HepG2 (cell line): ENCODE measurements around the gene TRPV2. TPM values are rescaled to one million over a fixed set of nuclear protein-coding genes. Genes with fewer than 3 reads are reported as not detected.

Experiments
- ATF1 ChIP-seq: IDR thresholded peaks from 2 replicates; pipeline ENCODE4 v1.6.1; 2016; ENCODE audit warnings: mild to moderate bottlenecking, control low read depth
- BRF2 ChIP-seq: sonication (generic); formaldehyde crosslinking; IDR thresholded peaks from 2 replicates; pipeline ENCODE4 v1.8.1; 2022; ENCODE audit warnings: mild to moderate bottlenecking, missing genetic modification reagents
- DBP ChIP-seq: sonication (generic); formaldehyde crosslinking; IDR thresholded peaks from 2 replicates; pipeline ENCODE4 v1.4.0; 2020; ENCODE audit warnings: missing genetic modification reagents; ENCODE audit errors: not compliant biosample characterization
- FLYWCH1 ChIP-seq: sonication (generic); formaldehyde crosslinking; IDR thresholded peaks from 2 replicates; pipeline ENCODE4 v1.8.1; 2023; ENCODE audit warnings: mild to moderate bottlenecking, missing genetic modification reagents
- HNRNPH1 ChIP-seq: fragments of 200-400 bp; formaldehyde crosslinking; optimal IDR thresholded peaks from 2 replicates; pipeline ENCODE3; 2017; ENCODE audit warnings: mild to moderate bottlenecking, low read depth, low read length
- KDM6A ChIP-seq: IDR thresholded peaks from 2 replicates; pipeline ENCODE4 v1.6.1; 2016; ENCODE audit warnings: low read depth
- MIER2 ChIP-seq: IDR thresholded peaks from 2 replicates; pipeline ENCODE4 v1.6.1; 2016; ENCODE audit warnings: missing biosample characterization, missing genetic modification reagents
- MLLT10 ChIP-seq: sonication (generic); formaldehyde crosslinking; IDR thresholded peaks from 2 replicates; pipeline ENCODE4 v1.4.0; 2020; ENCODE audit warnings: missing genetic modification reagents
- NFIC ChIP-seq: IDR thresholded peaks from 2 replicates; pipeline ENCODE4 v1.6.1; 2012; ENCODE audit warnings: mild to moderate bottlenecking, low read length, inconsistent platforms
- REST ChIP-seq, 2 experiments: IDR thresholded peaks; 2 replicates each; pipeline ENCODE4 v1.6.1; 2011 to 2012; ENCODE audit warnings: low read length in 2 of 2, borderline replicate concordance in 1 of 2, low read depth in 1 of 2, mild to moderate bottlenecking in 1 of 2, moderate library complexity in 1 of 2
- ZMYM4 ChIP-seq: sonication (generic); formaldehyde crosslinking; IDR thresholded peaks from 2 replicates; pipeline ENCODE4 v1.8.1; 2023; ENCODE audit warnings: mild to moderate bottlenecking, missing genetic modification reagents
- ZNF10 ChIP-seq: sonication (generic); formaldehyde crosslinking; IDR thresholded peaks from 2 replicates; pipeline ENCODE4 v1.4.0; 2020; ENCODE audit warnings: mild to moderate bottlenecking, low read depth, missing genetic modification reagents, borderline replicate concordance
- ZNF12 ChIP-seq: sonication (generic); formaldehyde crosslinking; IDR thresholded peaks from 2 replicates; pipeline ENCODE4 v1.5.0; 2020; ENCODE audit warnings: missing genetic modification reagents
- ZNF230 ChIP-seq: sonication (generic); formaldehyde crosslinking; IDR thresholded peaks from 2 replicates; pipeline ENCODE4 v1.4.0; 2020; ENCODE audit warnings: mild to moderate bottlenecking, missing genetic modification reagents
- ZNF253 ChIP-seq: sonication (generic); formaldehyde crosslinking; IDR thresholded peaks from 2 replicates; pipeline ENCODE4 v1.8.0; 2022; ENCODE audit warnings: mild to moderate bottlenecking, missing genetic modification reagents, borderline replicate concordance
- ZNF30 ChIP-seq: sonication (generic); formaldehyde crosslinking; IDR thresholded peaks from 2 replicates; pipeline ENCODE4 v1.5.0; 2020; ENCODE audit warnings: mild to moderate bottlenecking, missing genetic modification reagents
- ZNF335 ChIP-seq: sonication (generic); formaldehyde crosslinking; IDR thresholded peaks from 2 replicates; pipeline ENCODE4 v1.4.0; 2020; ENCODE audit warnings: missing genetic modification reagents
- ZNF556 ChIP-seq: sonication (generic); formaldehyde crosslinking; IDR thresholded peaks from 2 replicates; pipeline ENCODE4 v1.4.0; 2020; ENCODE audit warnings: mild to moderate bottlenecking, missing genetic modification reagents, borderline replicate concordance
- ZZZ3 ChIP-seq: sonication (generic); formaldehyde crosslinking; IDR thresholded peaks from 2 replicates; pipeline ENCODE4 v1.4.0; 2020; ENCODE audit warnings: missing genetic modification reagents, mild to moderate bottlenecking, borderline replicate concordance
- polyA plus RNA-seq, 8 experiments: library from polyadenylated mRNA; depleted of rRNA in 3 of 8; stranded (reverse) in 7 of 8; unstranded in 1 of 8; fragments of >200 nt; fragmentation: Illumina TruSeq in 4 of 8; extraction: Trizol in 4 of 8; gene quantifications; 2 replicates each; pipeline versions ENCODE4 v1.2.1 to v1.2.3, GENCODE V29; 2011 to 2016; ENCODE audit warnings: low read depth in 4 of 8, missing spikeins in 1 of 8, mixed read lengths in 1 of 8; ENCODE audit not compliant: insufficient read depth in 1 of 8
- total RNA-seq, 5 experiments: library from RNA; depleted of rRNA; stranded (reverse); fragments of >200 nt; fragmentation: Illumina TruSeq; extraction: Trizol; gene quantifications; 2 replicates each; pipeline ENCODE4 v1.2.3, GENCODE V29; 2016; ENCODE audit warnings: low read depth in 1 of 5
- TF ChIP-seq, protein P1 (sequence below): sonication (generic); formaldehyde crosslinking; IDR thresholded peaks from 2 replicates; pipeline ENCODE4 v1.8.1; 2023; ENCODE audit warnings: mild to moderate bottlenecking, missing genetic modification reagents, borderline replicate concordance

TRPV2 gene
- total and polyA plus RNA-seq, 2 of the 13 experiments (the other 11 are each of a cell fraction or from before 2014, with no cell fraction given): 13.6 to 21.3 TPM

- no peak for TF ChIP-seq NFIC
- no peak for TF ChIP-seq ZNF335
- no peak for TF ChIP-seq ZZZ3 (CRISPR knock-in tag)
- TF ChIP-seq ZNF30 (CRISPR knock-in tag): 0 out of 2 replicates have a peak, but pooled peaks have one; percentile 78
- peak; percentile 75 for TF ChIP-seq ZMYM4 (CRISPR knock-in tag)
- TF ChIP-seq ZNF556: peak; percentile 31; the same call in 1 of the 2 replicates
- TF ChIP-seq HNRNPH1: no peak
- TF ChIP-seq ATF1: no peak
- 0 out of 2 replicates have a peak, but pooled peaks have one; percentile 61 for TF ChIP-seq ZNF230 (CRISPR knock-in tag)
- no peak for TF ChIP-seq REST (IDR thresholded peaks at IDR 0.05; ENCODE audit: borderline replicate concordance in 1 of 2, low read depth in 1 of 2, low read length in 2 of 2)
- TF ChIP-seq MIER2: 0 out of 2 replicates have a peak, but pooled peaks have one; percentile 19
- TF ChIP-seq ZNF12 (CRISPR knock-in tag): no peak
- TF ChIP-seq KDM6A (CRISPR knock-in tag): no peak
- no peak for TF ChIP-seq DBP (CRISPR knock-in tag)
- no peak for TF ChIP-seq FLYWCH1 (CRISPR knock-in tag)
- no peak for TF ChIP-seq ZNF10 (CRISPR knock-in tag)
- TF ChIP-seq, protein P1, sequence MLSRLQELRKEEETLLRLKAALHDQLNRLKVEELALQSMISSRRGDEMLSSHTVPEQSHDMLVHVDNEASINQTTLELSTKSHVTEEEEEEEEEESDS: no peak
- peak; percentile 52; the same call in 1 of the 2 replicates for TF ChIP-seq BRF2 (CRISPR knock-in tag)
- no peak for TF ChIP-seq MLLT10 (CRISPR knock-in tag)
- TF ChIP-seq ZNF253: no peak
These were observed 12.9 kb downstream of the TRPV2 start (continued) for GRCh38 chr17:16428098-16428882.
